DOHH2 (cell line): ENCODE data around the gene COPA.

Experiments used
- CTCF ChIP-seq: fragments of 200-600 bp; sonication (generic); IDR thresholded peaks from one replicate; pipeline ENCODE4 v1.5.1; 2014; ENCODE audit warnings: antibody characterized with exemption, mild to moderate bottlenecking, low read depth, low read length; ENCODE audit not compliant: poor library complexity, severe bottlenecking
- EZH2phosphoT487 ChIP-seq: fragments of 200-600 bp; sonication (generic); IDR thresholded peaks from 2 replicates; pipeline ENCODE4 v1.6.1; 2017; ENCODE audit warnings: borderline replicate concordance, mild to moderate bottlenecking, antibody characterized with exemption, low read length, moderate library complexity, mixed read lengths

- TF ChIP-seq CTCF (no peak), EZH2phosphoT487 (no peak)
These were observed 24.5 kb upstream of the COPA start for GRCh38 chr1:160367516-160367900.
